ENCODE measurements around the gene TIMP1. TPM values are rescaled to one million over a fixed set of nuclear protein-coding genes. Genes with fewer than 3 reads are reported as not detected.

TIMP1 gene
- total and polyA plus RNA-seq, 3 donors from 2014 or later: 535 to 995 (median 708) TPM

- WGBS, 2 donors: 42% methylated on average over 9 of the region's 9 CpGs; no CpG with 5 or more reads in 1 of the 2 donors
- intact Hi-C loops (cut with DNase I; ENCODE audit: low total_unique reads): no loop called here
- Histone ChIP-seq H3K4me1 (no peaks in the 10 kb centered on the region), H3K4me3 (no peak overlapping the region), H3K27ac (no peak overlapping the region), H3K9me3 (no peaks in the 10 kb centered on the region), H3K27me3 (no peaks in the 10 kb centered on the region), H3K36me3 (ENCODE audit: low read depth, missing control alignments) (no peaks in the 10 kb centered on the region)
- TF ChIP-seq CTCF (IDR thresholded peaks at IDR 0.05): no peak
- TF ChIP-seq POLR2A (IDR thresholded peaks at IDR 0.05): no peak
- DNase-seq: no peak
Observed at GRCh38 chrX:47620303-47620685, 38.1 kb downstream of the TIMP1 start.

GRCh38 chrX:47621851-47622250 lies 39.6 kb downstream of the TIMP1 start:
- no peak for DNase-seq
- no peak overlapping the region for H3K27ac ChIP-seq
- H3K4me3 ChIP-seq: no peak overlapping the region
- WGBS, 2 donors: 72 to 86% methylated on average over 3 to 6 of the region's 6 CpGs
- H3K4me1 ChIP-seq: no peaks in the 10 kb centered on the region
- no peaks in the 10 kb centered on the region for H3K27me3 ChIP-seq
- TF ChIP-seq POLR2A (IDR thresholded peaks at IDR 0.05): no peak
- TF ChIP-seq CTCF (IDR thresholded peaks at IDR 0.05): no peak
- intact Hi-C loops (cut with DNase I; ENCODE audit: low total_unique reads): no loop called here
- no peaks in the 10 kb centered on the region for H3K9me3 ChIP-seq
- H3K36me3 ChIP-seq (ENCODE audit: low read depth, missing control alignments): no peaks in the 10 kb centered on the region

GRCh38 chrX:47623540-47624027 lies 41.3 kb downstream of the TIMP1 start:
- WGBS, 2 donors: 4% methylated on average over 15 of the region's 35 CpGs; no CpG with 5 or more reads in 1 of the 2 donors
- H3K9me3 ChIP-seq: no peaks in the 10 kb centered on the region
- intact Hi-C loops (cut with DNase I; ENCODE audit: low total_unique reads): no loop called here
- no peaks in the 10 kb centered on the region for H3K4me1 ChIP-seq
- no peaks in the 10 kb centered on the region for H3K27me3 ChIP-seq
- peak overlapping the region in 1 of 2 donors; percentile 9 for H3K4me3 ChIP-seq
- DNase-seq: peak; percentile 83
- H3K36me3 ChIP-seq (ENCODE audit: low read depth, missing control alignments): no peaks in the 10 kb centered on the region
- no peak overlapping the region for H3K27ac ChIP-seq
- TF ChIP-seq POLR2A (IDR thresholded peaks at IDR 0.05): no peak
- TF ChIP-seq CTCF (IDR thresholded peaks at IDR 0.05): no peak

GRCh38 chrX:47625365-47625764 lies 43.1 kb downstream of the TIMP1 start:
- Histone ChIP-seq H3K36me3 (ENCODE audit: low read depth, missing control alignments) (no peaks in the 10 kb centered on the region), H3K9me3 (no peaks in the 10 kb centered on the region), H3K27ac (no peak overlapping the region), H3K4me3 (no peak overlapping the region), H3K4me1 (no peaks in the 10 kb centered on the region), H3K27me3 (no peaks in the 10 kb centered on the region)
- intact Hi-C loops (cut with DNase I; ENCODE audit: low total_unique reads): no loop called here
- DNase-seq: no peak
- WGBS, 2 donors: 94% methylated on average over 2 of the region's 2 CpGs; no CpG with 5 or more reads in 1 of the 2 donors
- TF ChIP-seq POLR2A (IDR thresholded peaks at IDR 0.05) (no peak), CTCF (IDR thresholded peaks at IDR 0.05) (no peak)

- TF ChIP-seq POLR2A (IDR thresholded peaks at IDR 0.05): no peak
- no peaks in the 10 kb centered on the region for H3K27me3 ChIP-seq
- intact Hi-C loops (cut with DNase I; ENCODE audit: low total_unique reads): no loop called here
- no peak overlapping the region for H3K27ac ChIP-seq
- no peaks in the 10 kb centered on the region for H3K36me3 ChIP-seq (ENCODE audit: low read depth, missing control alignments)
- no peaks in the 10 kb centered on the region for H3K9me3 ChIP-seq
- DNase-seq: no peak
- H3K4me3 ChIP-seq: no peak overlapping the region
- no peaks in the 10 kb centered on the region for H3K4me1 ChIP-seq
- 83 to 100% methylated on average over 1 of the region's 1 CpG for WGBS, 2 donors
Observed at GRCh38 chrX:47628982-47629381, 46.7 kb downstream of the TIMP1 start.

Data from testis (tissue), 3 donors.